A673 (cell line): ENCODE data around the gene CRYBG2. TPM values are rescaled to one million over a fixed set of nuclear protein-coding genes. Genes with fewer than 3 reads are reported as not detected.

Source experiments
- BruUV-seq: library from RNA; stranded (reverse); fragments of 400-500 nt; replicated peaks from 2 replicates; lab custom pipeline; 2021; lab: Mats Ljungman, UMichigan
- CTCF ChIA-PET: fragments of 300-600 bp; sonication (Branson Sonifier 250); formaldehyde crosslinking; loops from one replicate; lab custom pipeline; 2022; ENCODE audit warnings: antibody characterized with exemption; lab: Charles Lee
- POLR2A ChIA-PET: fragments of 300-600 bp; sonication (Branson Sonifier 250); formaldehyde crosslinking; loops from one replicate; lab custom pipeline; 2022; ENCODE audit warnings: antibody characterized with exemption; ENCODE audit not compliant: low non-redundant PET; lab: Charles Lee
- DNase-seq: peaks from one replicate; pipeline ENCODE4 v3.0.0-alpha.2; 2015; ENCODE audit warnings: low spot score
- H3K27ac ChIP-seq: fragments of 200-600 bp; sonication (generic); 2 replicates; pipeline ENCODE4 v1.5.1; 2016; ENCODE audit warnings: mixed run types, low read depth, mild to moderate bottlenecking, mixed read lengths, antibody characterized with exemption, low read length; ENCODE audit not compliant: poor library complexity, severe bottlenecking
- H3K27me3 ChIP-seq: fragments of 200-600 bp; sonication (generic); replicated peaks from 2 replicates; pipeline ENCODE4 v1.6.1; 2017; ENCODE audit warnings: mixed run types, low read depth, mild to moderate bottlenecking, mixed read lengths, antibody characterized with exemption, low read length; ENCODE audit not compliant: insufficient read depth, poor library complexity
- H3K36me3 ChIP-seq: fragments of 200-600 bp; sonication (generic); 2 replicates; pipeline ENCODE4 v1.6.1; 2016; ENCODE audit warnings: mixed run types, mild to moderate bottlenecking, mixed read lengths, antibody characterized with exemption, low read length; ENCODE audit not compliant: insufficient read depth, poor library complexity, severe bottlenecking
- H3K4me1 ChIP-seq: fragments of 200-600 bp; sonication (generic); 2 replicates; pipeline ENCODE4 v1.6.1; 2017; ENCODE audit warnings: mixed run types, mild to moderate bottlenecking, mixed read lengths, antibody characterized with exemption, low read length; ENCODE audit not compliant: insufficient read depth, poor library complexity, severe bottlenecking
- H3K4me3 ChIP-seq: fragments of 200-600 bp; sonication (generic); 2 replicates; pipeline ENCODE4 v1.5.1; 2016; ENCODE audit warnings: low read depth, mixed run types, mild to moderate bottlenecking, mixed read lengths, low read length; ENCODE audit not compliant: poor library complexity, severe bottlenecking
- H3K9me3 ChIP-seq: fragments of 200-600 bp; sonication (generic); 2 replicates; pipeline ENCODE4 v1.6.1; 2016; ENCODE audit warnings: mixed run types, low read depth, mild to moderate bottlenecking, mixed read lengths, antibody characterized with exemption, low read length; ENCODE audit not compliant: poor library complexity, severe bottlenecking
- CTCF ChIP-seq: fragments of 300-800, 200-600 bp; sonication (generic); conservative IDR thresholded peaks from 2 replicates; pipeline ENCODE4 v1.5.1; 2017; ENCODE audit warnings: low read depth, mild to moderate bottlenecking, antibody characterized with exemption, low read length, moderate library complexity, mixed read lengths
- EZH2 ChIP-seq: fragments of 200-600 bp; sonication (generic); IDR thresholded peaks from 2 replicates; pipeline ENCODE4 v1.6.1; 2017; ENCODE audit warnings: borderline replicate concordance, low read depth, mild to moderate bottlenecking, mixed read lengths, antibody characterized with exemption, low read length; ENCODE audit not compliant: poor library complexity, severe bottlenecking
- intact Hi-C: fragments of 100-400 bp; cut with micrococcal nuclease; formaldehyde crosslinking; loops from one replicate; pipeline ENCODE4 v1.10.0; 2022; ENCODE audit not compliant: unreplicated experiment
- total RNA-seq: library from RNA; stranded (reverse); gene quantifications from 2 replicates; pipeline ENCODE4 v1.2.3, GENCODE V29; 2021

The CRYBG2 gene
- total RNA-seq, 1 experiment from 2014 or later, result not detected

GRCh38 chr1:26283871-26284596 is 69.9 kb downstream of the CRYBG2 start:
- BruUV-seq, result TSS peak; percentile 13
- ChIA-PET CTCF (interaction anchor here (0.5 to 1.9 kb wide), 5 partner anchors 8 to 133 kb away, joined by 3 to 10 read pairs (median 6); no protein-coding TSS in a partner anchor), POLR2A (no interaction called here)
- Histone ChIP-seq H3K27ac (peak overlapping the region; percentile 36), H3K36me3 (no peaks in the 10 kb centered on the region), H3K27me3 (no peaks in the 10 kb centered on the region), H3K4me1 (peaks cover 34% of the 10 kb centered on the region), H3K9me3 (no peaks in the 10 kb centered on the region), H3K4me3 (no peak overlapping the region)
- TF ChIP-seq EZH2, result no peak
- no peak for TF ChIP-seq CTCF
- DNase-seq, result no peak
- intact Hi-C loops, result no loop called here

GRCh38 chr1:26283279-26283853 is 70.6 kb downstream of the CRYBG2 start:
- POLR2A ChIA-PET, result no interaction called here
- BruUV-seq, result no TSS peak

GRCh38 chr1:26282401-26282918 is 71.5 kb downstream of the CRYBG2 start:
- Histone ChIP-seq H3K27ac (no peak overlapping the region), H3K4me1 (peaks cover 38% of the 10 kb centered on the region), H3K27me3 (no peaks in the 10 kb centered on the region), H3K9me3 (no peaks in the 10 kb centered on the region), H3K36me3 (peaks cover 7% of the 10 kb centered on the region), H3K4me3 (no peak overlapping the region)
- TF ChIP-seq EZH2, result no peak
- intact Hi-C loops, result no loop called here
- POLR2A ChIA-PET, result no interaction called here
- CTCF ChIA-PET, result no interaction called here
- no TSS peak for BruUV-seq
- no peak for DNase-seq

More at GRCh38 chr1:26283279-26283853, 70.6 kb downstream of the CRYBG2 start:
- no peaks in the 10 kb centered on the region for H3K36me3 ChIP-seq
- H3K4me3 ChIP-seq, result no peak overlapping the region
- CTCF ChIA-PET, result no interaction called here
- TF ChIP-seq EZH2, result no peak
- no peak for TF ChIP-seq CTCF
- no peaks in the 10 kb centered on the region for H3K9me3 ChIP-seq
- H3K27ac ChIP-seq, result no peak overlapping the region
- intact Hi-C loops, result no loop called here
- no peak for DNase-seq
- no peaks in the 10 kb centered on the region for H3K27me3 ChIP-seq
- H3K4me1 ChIP-seq, result peaks cover 38% of the 10 kb centered on the region
